A549 (cell line): ENCODE measurements around the gene DHRS3. TPM values are rescaled to one million over a fixed set of nuclear protein-coding genes. Genes with fewer than 3 reads are reported as not detected.

Experiments used
- ATAC-seq, 2 experiments: fragments of 200-7000 bp in 1 of 2; fragments of >200 bp in 1 of 2; cut with Nextera tagmentation in 1 of 2; cut with Tn5 transposase in 1 of 2; 3 replicates each; pipeline versions ENCODE4 v1.8.0 to v1.9.1; 2018 to 2020; ENCODE audit warnings: mild to moderate bottlenecking in 1 of 2, moderate library complexity in 1 of 2
- CTCF ChIA-PET: fragments of 300-600 bp; sonication (Branson Sonifier 250); formaldehyde crosslinking; extraction: SDS; loops from one replicate; lab custom pipeline; 2021; ENCODE audit warnings: antibody characterized with exemption, inconsistent platforms; lab: Yijun Ruan, JAX
- POLR2A ChIA-PET: fragments of 350-600 bp; formaldehyde crosslinking; extraction: SDS; loops from one replicate; lab custom pipeline; 2021; ENCODE audit warnings: antibody characterized with exemption, inconsistent platforms; lab: Yijun Ruan, JAX
- DNase-seq, 2 experiments: peaks; one replicate each; pipeline versions ENCODE4 v3.0.0 to v3.0.0-alpha.2; 2011 to 2016; ENCODE audit warnings: low read depth in 1 of 2, low spot score in 1 of 2
- FAIRE-seq: peaks from 2 replicates; lab custom pipeline; 2011; peaks lifted over from hg19 to GRCh38; lab: Jason Lieb, UNC
- H3K27ac ChIP-seq, 2 experiments: fragments of >200 bp; sonication (Bioruptor Twin); formaldehyde crosslinking; 3 replicates each; pipeline ENCODE4 v1.5.1; 2016 to 2017
- H3K4me1 ChIP-seq: fragments of >200 bp; sonication (Bioruptor Twin); formaldehyde crosslinking; 3 replicates; pipeline ENCODE4 v1.6.1; 2016
- H3K4me2 ChIP-seq: fragments of >200 bp; sonication (Bioruptor Twin); formaldehyde crosslinking; 3 replicates; pipeline ENCODE4 v1.6.1; 2016
- H3K4me3 ChIP-seq: fragments of >200 bp; sonication (Bioruptor Twin); formaldehyde crosslinking; 3 replicates; pipeline ENCODE4 v1.5.1; 2016
- H3K9me3 ChIP-seq: fragments of >200 bp; sonication (Bioruptor Twin); formaldehyde crosslinking; 3 replicates; pipeline ENCODE4 v1.6.1; 2016
- CEBPB ChIP-seq, 2 experiments: fragments of >200 bp in 1 of 2; sonication (Bioruptor Twin) in 1 of 2; formaldehyde crosslinking in 1 of 2; IDR thresholded peaks; 2 replicates each; pipeline ENCODE4 v1.6.1; 2012 to 2016
- JUNB ChIP-seq: fragments of >200 bp; sonication (Bioruptor Twin); formaldehyde crosslinking; IDR thresholded peaks from 2 replicates; pipeline ENCODE4 v1.6.1; 2016
- KDM1A ChIP-seq: fragments of 200-600 bp; sonication (generic); IDR thresholded peaks from 2 replicates; pipeline ENCODE4 v1.6.1; 2016; ENCODE audit warnings: low read depth, mild to moderate bottlenecking
- MAFK ChIP-seq: fragments of 450-650 bp; IDR thresholded peaks from 2 replicates; pipeline ENCODE4 v1.6.1; 2014; ENCODE audit not compliant: partially characterized antibody
- MAX ChIP-seq: IDR thresholded peaks from 2 replicates; pipeline ENCODE4 v1.6.1; 2012
- POLR2AphosphoS2 ChIP-seq: conservative IDR thresholded peaks from 2 replicates; pipeline ENCODE4 v1.6.1; 2012; ENCODE audit warnings: low read length, improper control_type of control experiment, inconsistent platforms
- RNF2 ChIP-seq: fragments of 200-600 bp; sonication (generic); IDR thresholded peaks from 2 replicates; pipeline ENCODE4 v1.6.1; 2016; ENCODE audit warnings: low read depth, mild to moderate bottlenecking, antibody characterized with exemption, moderate library complexity, borderline replicate concordance
- ZFP36 ChIP-seq: fragments of 450-650 bp; IDR thresholded peaks from 2 replicates; pipeline ENCODE4 v1.6.1; 2014; ENCODE audit warnings: borderline replicate concordance; ENCODE audit not compliant: partially characterized antibody
- ZNF302 ChIP-seq: fragments of 250-450 bp; sonication (Bioruptor Pico); IDR thresholded peaks from 2 replicates; pipeline ENCODE4 v1.9.0; 2021; ENCODE audit warnings: inconsistent platforms, mild to moderate bottlenecking, moderate library complexity
- WGBS: methylation state at CpG from one replicate; pipeline ENCODE4 v1.1.6; 2017; ENCODE audit errors: missing lambda C conversion rate; 5-methylcytosine and 5-hydroxymethylcytosine counted together
- polyA plus RNA-seq, 4 experiments: library from polyadenylated mRNA; depleted of rRNA in 3 of 4; stranded (reverse); fragments of >200 nt; fragmentation: RNase III in 1 of 4; extraction: RNeasy Plus Mini Kit Qiagen cat#74134 plus additional on column Dnase treatment in 1 of 4; gene quantifications; 2 replicates in 3 of 4; 3 replicates in 1 of 4; pipeline ENCODE4 v1.2.3, GENCODE V29; 2011 to 2017
- TF ChIP-seq, protein P1 (sequence below): IDR thresholded peaks from 2 replicates; pipeline ENCODE4 v1.6.1; 2012; ENCODE audit warnings: low read depth, borderline replicate concordance

Gene DHRS3
- polyA plus RNA-seq, 2 of the 4 experiments (the other 2 are of a cell fraction): 62.7 to 79.7 TPM

DNA sequence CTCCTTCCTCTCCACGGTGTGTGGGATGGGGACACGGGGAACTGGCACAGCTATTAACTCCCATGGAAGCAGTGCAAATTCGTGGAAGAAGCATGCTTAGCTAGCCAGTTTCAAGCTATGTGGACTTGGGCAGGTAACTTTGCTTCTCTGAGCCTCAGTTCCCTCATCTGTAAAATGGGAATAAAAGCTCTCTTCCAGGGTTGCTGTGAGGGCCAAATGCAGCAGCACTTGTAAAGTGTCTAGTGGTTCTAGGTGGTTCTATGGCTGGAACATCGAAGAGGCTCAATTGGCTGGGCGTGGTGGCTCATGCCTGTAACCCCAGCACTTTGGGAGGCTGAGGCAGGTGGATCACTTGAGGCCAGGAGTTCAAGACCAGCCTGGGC, 43.3 kb downstream of the DHRS3 start:
- Histone ChIP-seq H3K27ac (peak overlapping the region; percentile 84 to 93), H3K9me3 (no peaks in the 10 kb centered on the region), H3K4me2 (peak overlapping the region; percentile 54; the same call in 2 of the 3 replicates), H3K4me1 (peaks cover 40% of the 10 kb centered on the region), H3K4me3 (no peak overlapping the region)
- POLR2A ChIA-PET: interaction anchor here (0.7 to 2.9 kb wide), 4 partner anchors 14 to 44 kb away, joined by 3 to 30 read pairs (median 8); partner anchors contain the start of gene DHRS3
- CTCF ChIA-PET: interaction anchor here (0.7 to 2.2 kb wide), 2 partner anchors 12 to 45 kb away, joined by 3 to 8 read pairs; no protein-coding TSS in a partner anchor
- WGBS: 97% methylated on average over 5 of the region's 5 CpGs
- DNase-seq (no peak), ATAC-seq (no peak), FAIRE-seq (no peak)
- TF ChIP-seq MAFK (no peak), RNF2 (no peak)

DNA sequence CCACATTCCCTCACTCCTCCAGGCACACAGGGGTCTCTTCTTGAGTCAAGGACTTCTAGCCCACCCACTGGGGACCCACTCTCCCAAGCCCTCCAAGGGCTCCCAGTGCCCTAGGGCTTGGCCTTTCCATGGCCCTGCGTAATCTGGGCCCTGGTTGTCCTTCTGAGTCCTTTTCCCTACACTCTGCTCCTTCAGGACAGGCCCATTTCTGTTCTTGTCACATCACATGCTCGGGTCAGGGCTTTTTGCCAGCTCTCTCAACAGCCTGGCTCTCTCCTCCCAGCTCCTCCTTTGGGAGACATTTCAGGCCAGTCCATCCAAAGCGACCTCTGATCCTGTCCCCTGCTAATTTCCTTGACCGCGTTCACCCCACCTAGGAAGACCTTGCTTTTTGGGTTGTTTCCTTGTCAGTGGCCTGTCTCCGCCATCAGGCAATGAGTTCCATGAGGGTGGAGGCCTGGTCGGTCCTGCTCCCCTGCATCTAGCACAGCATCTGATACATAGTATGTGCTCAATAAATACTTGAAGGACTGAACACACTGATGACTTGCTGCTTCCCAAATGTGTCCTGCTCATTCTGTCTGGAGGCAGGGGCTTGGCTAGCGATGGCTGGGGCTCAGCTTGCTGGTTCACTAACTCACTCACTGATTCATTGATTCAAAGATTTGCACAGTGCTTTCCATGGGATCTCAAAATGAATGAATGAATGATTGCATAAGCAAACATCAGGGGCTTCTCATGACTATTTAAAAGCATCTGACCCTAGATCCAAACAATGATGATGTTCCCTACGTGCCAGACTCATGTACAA, 44.8 kb downstream of the DHRS3 start:
- POLR2A ChIA-PET: interaction anchor here (1.0 to 2.9 kb wide), 5 partner anchors 16 to 95 kb away, joined by 3 to 30 read pairs (median 5); partner anchors contain the start of gene DHRS3
- no peak for DNase-seq
- no peak for FAIRE-seq
- TF ChIP-seq POLR2AphosphoS2 (0 out of 2 replicates have a peak, but pooled peaks have one; percentile 17), KDM1A (0 out of 2 replicates have a peak, but pooled peaks have one; percentile 17), JUNB (no peak)
- TF ChIP-seq, all 56 proteins: peak for 2
- Histone ChIP-seq H3K4me2 (peak overlapping the region; percentile 54), H3K4me1 (peaks cover 43% of the 10 kb centered on the region), H3K27ac (peak overlapping the region; percentile 84 to 93), H3K4me3 (no peak overlapping the region), H3K9me3 (no peaks in the 10 kb centered on the region)
- WGBS: 83% methylated on average over 9 of the region's 9 CpGs
- peak; percentile 9 to 14; a peak in 5 of 6 replicates for ATAC-seq
- CTCF ChIA-PET: interaction anchor here (1.1 to 3.0 kb wide), 3 partner anchors 25 to 95 kb away, joined by 3 to 8 read pairs (median 3); no protein-coding TSS in a partner anchor

DNA sequence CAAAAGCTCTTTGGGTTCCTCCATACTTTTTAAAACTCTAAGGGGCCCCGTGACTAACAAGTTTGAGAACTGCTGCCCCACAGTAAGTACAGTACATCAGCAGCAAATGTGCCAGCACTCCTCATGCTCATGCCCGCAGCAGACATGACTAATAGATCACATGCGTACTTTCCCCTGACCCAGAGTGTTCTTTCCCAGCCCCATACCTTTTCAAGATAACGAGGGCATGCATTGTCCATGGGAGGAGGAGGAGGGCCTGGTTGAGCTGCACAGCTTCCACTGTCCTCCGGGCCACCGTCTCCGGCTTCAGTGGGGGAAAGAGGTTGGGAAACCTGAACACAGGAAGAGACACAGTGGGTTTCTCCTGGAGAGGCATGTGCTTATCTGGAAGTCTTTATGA, 45.5 kb downstream of the DHRS3 start:
- H3K27ac ChIP-seq: peak overlapping the region; percentile 84 to 93
- H3K4me2 ChIP-seq: peak overlapping the region; percentile 54; the same call in 2 of the 3 replicates
- DNase-seq (no peak), ATAC-seq (peak in 1 of 2 experiments; percentile 14; a peak in 3 of 6 replicates), FAIRE-seq (no peak)
- peaks cover 47% of the 10 kb centered on the region for H3K4me1 ChIP-seq
- ChIA-PET CTCF (interaction anchor here (1.1 to 3.0 kb wide), 2 partner anchors 26 to 47 kb away, joined by 3 to 8 read pairs; no protein-coding TSS in a partner anchor), POLR2A (interaction anchor here (2.4 to 2.9 kb wide), 2 partner anchors 23 to 46 kb away, joined by 5 to 30 read pairs; partner anchors contain the start of gene DHRS3)
- TF ChIP-seq MAX: 0 out of 2 replicates have a peak, but pooled peaks have one; percentile 28
- TF ChIP-seq, protein P1, sequence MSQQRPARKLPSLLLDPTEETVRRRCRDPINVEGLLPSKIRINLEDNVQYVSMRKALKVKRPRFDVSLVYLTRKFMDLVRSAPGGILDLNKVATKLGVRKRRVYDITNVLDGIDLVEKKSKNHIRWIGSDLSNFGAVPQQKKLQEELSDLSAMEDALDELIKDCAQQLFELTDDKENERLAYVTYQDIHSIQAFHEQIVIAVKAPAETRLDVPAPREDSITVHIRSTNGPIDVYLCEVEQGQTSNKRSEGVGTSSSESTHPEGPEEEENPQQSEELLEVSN: peak; percentile 26; the same call in 1 of the 2 replicates
- no peak for TF ChIP-seq RNF2
- 92% methylated on average over 7 of the region's 7 CpGs for WGBS
- H3K4me3 ChIP-seq: no peak overlapping the region
- H3K9me3 ChIP-seq: no peaks in the 10 kb centered on the region

- WGBS: 93% methylated on average over 5 of the region's 5 CpGs
- no peak for ATAC-seq
- no peak for FAIRE-seq
- Histone ChIP-seq H3K27ac (peak overlapping the region; percentile 22 to 93; a peak in 4 of 6 replicates), H3K4me2 (no peak overlapping the region), H3K4me1 (peaks cover 49% of the 10 kb centered on the region), H3K9me3 (no peaks in the 10 kb centered on the region), H3K4me3 (no peak overlapping the region)
- CTCF ChIA-PET: no interaction called here
- TF ChIP-seq CEBPB (IDR thresholded peaks at IDR 0.05) (no peak), ZFP36 (peak; percentile 75), ZNF302 (CRISPR knock-in tag) (no peak)
- DNase-seq: no peak
- POLR2A ChIA-PET: interaction anchor here (2.4 kb wide), 1 partner anchor 26 kb away, joined by 5 read pairs; no protein-coding TSS in a partner anchor
These were observed 47.7 kb downstream of the DHRS3 start for GRCh38 chr1:12570291-12570690.
